HL-60 (cell line): ENCODE results near the gene GAA.

ENCODE experiments used
- DNase-seq, 2 experiments: peaks; one replicate each; pipeline ENCODE4 v3.0.0-alpha.2; 2010 to 2020; ENCODE audit warnings: low read depth in 1 of 2, low spot score in 1 of 2
- H3K27ac ChIP-seq: fragments of 250-450 bp; sonication (Bioruptor Pico); replicated peaks from 2 replicates; pipeline ENCODE4 v1.5.1; 2020; ENCODE audit warnings: mild to moderate bottlenecking, moderate library complexity
- H3K27me3 ChIP-seq: fragments of 250-450 bp; sonication (Bioruptor Pico); 2 replicates; pipeline ENCODE4 v1.5.1; 2021; ENCODE audit warnings: mild to moderate bottlenecking, moderate library complexity; ENCODE audit not compliant: insufficient read depth, poor library complexity, severe bottlenecking
- H3K4me3 ChIP-seq: replicated peaks from 2 replicates; pipeline ENCODE4 v1.5.1; 2011; ENCODE audit warnings: mild to moderate bottlenecking, control low read depth, low read length; ENCODE audit not compliant: insufficient read depth
- GABPA ChIP-seq: IDR thresholded peaks from 2 replicates; pipeline ENCODE4 v1.6.1; 2012; ENCODE audit warnings: low read depth
- POLR2AphosphoS5 ChIP-seq: IDR thresholded peaks from 2 replicates; pipeline ENCODE4 v1.6.1; 2012; ENCODE audit warnings: low read depth
- SPI1 ChIP-seq: IDR thresholded peaks from 2 replicates; pipeline ENCODE4 v1.6.1; 2012; ENCODE audit warnings: low read depth, mild to moderate bottlenecking, borderline replicate concordance
- TF ChIP-seq, protein P1 (sequence below): IDR thresholded peaks from one replicate; pipeline ENCODE4 v1.5.1; 2011; ENCODE audit warnings: low read length, control low read depth, inconsistent platforms; ENCODE audit not compliant: insufficient read depth
- TF ChIP-seq, protein P2 (sequence below): IDR thresholded peaks from 2 replicates; pipeline ENCODE4 v1.6.1; 2012; ENCODE audit warnings: low read depth; ENCODE audit not compliant: insufficient replicate concordance

GAA gene

DNA sequence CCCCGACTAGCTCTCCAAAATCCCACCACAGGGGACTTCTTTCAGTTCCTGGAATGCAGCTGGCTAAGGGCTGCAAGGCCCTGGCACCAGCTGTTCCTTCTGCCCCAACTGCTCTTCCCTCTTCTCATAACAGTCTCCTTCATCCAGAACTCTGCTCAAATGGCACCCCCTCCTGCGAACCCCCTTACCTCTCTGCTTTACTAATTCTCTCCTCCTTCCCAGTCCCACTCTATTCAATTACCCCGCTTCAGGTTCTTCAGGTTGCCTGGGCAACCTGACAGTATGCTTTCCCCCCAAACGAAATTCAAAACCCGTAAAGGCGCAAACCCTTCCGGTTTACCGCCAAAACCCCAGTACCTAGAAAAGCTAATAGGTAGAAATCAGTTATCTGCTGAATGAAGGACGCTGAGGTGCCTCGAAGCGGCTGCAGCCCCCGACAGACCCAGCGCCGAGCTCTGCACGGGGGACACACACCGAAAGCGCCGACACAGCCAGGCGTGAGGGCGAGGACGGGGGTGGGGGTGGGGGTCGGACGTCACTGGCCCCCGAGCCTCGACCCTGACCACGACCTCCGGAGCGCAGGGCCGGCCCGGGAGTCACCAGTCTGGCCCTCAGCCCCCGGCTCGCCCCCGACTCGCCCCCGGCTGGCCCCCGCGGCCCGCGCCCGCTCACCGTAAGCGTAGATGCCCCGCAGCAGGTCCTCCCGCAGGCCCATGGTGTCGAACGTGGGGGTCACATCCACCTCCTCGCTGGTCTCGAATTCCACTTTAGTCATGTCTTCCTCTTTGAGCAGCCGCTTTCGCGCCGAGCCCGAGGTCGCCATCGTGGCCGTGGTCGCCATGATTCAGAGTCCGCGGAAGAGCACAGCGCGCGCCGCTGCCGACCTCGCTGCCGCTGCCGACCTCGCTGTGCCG is 45.0 kb downstream of the GAA start:
- Histone ChIP-seq H3K4me3 (peak overlapping the region; percentile 90), H3K27me3 (no peaks in the 10 kb centered on the region), H3K27ac (peak overlapping the region; percentile 82)
- no peak for DNase-seq
- TF ChIP-seq, protein P1, sequence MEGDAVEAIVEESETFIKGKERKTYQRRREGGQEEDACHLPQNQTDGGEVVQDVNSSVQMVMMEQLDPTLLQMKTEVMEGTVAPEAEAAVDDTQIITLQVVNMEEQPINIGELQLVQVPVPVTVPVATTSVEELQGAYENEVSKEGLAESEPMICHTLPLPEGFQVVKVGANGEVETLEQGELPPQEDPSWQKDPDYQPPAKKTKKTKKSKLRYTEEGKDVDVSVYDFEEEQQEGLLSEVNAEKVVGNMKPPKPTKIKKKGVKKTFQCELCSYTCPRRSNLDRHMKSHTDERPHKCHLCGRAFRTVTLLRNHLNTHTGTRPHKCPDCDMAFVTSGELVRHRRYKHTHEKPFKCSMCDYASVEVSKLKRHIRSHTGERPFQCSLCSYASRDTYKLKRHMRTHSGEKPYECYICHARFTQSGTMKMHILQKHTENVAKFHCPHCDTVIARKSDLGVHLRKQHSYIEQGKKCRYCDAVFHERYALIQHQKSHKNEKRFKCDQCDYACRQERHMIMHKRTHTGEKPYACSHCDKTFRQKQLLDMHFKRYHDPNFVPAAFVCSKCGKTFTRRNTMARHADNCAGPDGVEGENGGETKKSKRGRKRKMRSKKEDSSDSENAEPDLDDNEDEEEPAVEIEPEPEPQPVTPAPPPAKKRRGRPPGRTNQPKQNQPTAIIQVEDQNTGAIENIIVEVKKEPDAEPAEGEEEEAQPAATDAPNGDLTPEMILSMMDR, result no peak
- TF ChIP-seq, protein P2, sequence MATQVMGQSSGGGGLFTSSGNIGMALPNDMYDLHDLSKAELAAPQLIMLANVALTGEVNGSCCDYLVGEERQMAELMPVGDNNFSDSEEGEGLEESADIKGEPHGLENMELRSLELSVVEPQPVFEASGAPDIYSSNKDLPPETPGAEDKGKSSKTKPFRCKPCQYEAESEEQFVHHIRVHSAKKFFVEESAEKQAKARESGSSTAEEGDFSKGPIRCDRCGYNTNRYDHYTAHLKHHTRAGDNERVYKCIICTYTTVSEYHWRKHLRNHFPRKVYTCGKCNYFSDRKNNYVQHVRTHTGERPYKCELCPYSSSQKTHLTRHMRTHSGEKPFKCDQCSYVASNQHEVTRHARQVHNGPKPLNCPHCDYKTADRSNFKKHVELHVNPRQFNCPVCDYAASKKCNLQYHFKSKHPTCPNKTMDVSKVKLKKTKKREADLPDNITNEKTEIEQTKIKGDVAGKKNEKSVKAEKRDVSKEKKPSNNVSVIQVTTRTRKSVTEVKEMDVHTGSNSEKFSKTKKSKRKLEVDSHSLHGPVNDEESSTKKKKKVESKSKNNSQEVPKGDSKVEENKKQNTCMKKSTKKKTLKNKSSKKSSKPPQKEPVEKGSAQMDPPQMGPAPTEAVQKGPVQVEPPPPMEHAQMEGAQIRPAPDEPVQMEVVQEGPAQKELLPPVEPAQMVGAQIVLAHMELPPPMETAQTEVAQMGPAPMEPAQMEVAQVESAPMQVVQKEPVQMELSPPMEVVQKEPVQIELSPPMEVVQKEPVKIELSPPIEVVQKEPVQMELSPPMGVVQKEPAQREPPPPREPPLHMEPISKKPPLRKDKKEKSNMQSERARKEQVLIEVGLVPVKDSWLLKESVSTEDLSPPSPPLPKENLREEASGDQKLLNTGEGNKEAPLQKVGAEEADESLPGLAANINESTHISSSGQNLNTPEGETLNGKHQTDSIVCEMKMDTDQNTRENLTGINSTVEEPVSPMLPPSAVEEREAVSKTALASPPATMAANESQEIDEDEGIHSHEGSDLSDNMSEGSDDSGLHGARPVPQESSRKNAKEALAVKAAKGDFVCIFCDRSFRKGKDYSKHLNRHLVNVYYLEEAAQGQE, result no peak
- TF ChIP-seq SPI1, result no peak; the same call in 1 of the 2 replicates
- no peak for TF ChIP-seq GABPA
- no peak for TF ChIP-seq POLR2AphosphoS5

DNA sequence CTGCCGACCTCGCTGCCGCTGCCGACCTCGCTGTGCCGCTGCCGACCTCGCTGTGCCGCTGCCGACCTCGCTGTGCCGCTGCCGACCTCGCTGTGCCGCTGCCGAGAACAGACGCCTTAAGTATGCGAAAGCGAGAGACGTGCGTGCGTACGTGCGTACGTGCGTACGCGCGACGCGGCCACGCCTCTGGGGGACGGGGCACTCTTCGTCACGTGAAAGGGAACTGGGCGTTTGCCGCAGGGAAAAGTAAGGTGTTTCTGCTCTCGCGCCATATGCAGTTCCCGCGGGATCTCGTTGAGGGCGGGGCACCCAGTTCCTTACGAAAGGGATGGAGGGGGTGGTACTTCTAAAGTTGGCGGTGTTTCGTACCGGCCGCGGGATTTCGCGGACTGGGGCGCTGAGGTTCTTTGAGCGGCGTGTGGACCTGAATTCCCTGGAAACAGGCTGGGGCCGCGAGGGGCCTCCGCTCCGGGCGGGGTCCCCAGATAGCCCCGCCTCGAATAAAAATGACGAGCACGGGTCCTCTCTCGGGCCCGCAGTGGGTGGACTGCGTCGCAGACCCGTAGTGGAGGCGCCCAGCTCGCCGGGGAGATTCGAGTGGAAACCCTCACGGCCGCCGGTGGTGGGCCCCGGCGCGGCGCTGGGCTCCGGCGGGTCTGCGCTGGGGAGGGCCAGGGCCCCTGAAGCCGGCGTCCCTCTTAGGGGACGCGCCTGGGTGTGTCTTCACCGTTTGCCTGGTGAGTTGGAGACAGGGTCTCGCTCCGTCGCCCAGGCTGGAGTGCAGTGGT is 45.8 kb downstream of the GAA start, which contains the start of gene EIF4A3:
Gene EIF4A3, minus strand, starts transcription at position 94 of the 788 bp plus-strand sequence. CDS start 167 bp downstream, outside the sequence.
- DNase-seq, result peak; percentile 99 to 100
- no peaks in the 10 kb centered on the region for H3K27me3 ChIP-seq
- TF ChIP-seq, protein P1, result no peak
- TF ChIP-seq, protein P2, result peak; percentile 59
- TF ChIP-seq SPI1, result peak; percentile 78; the same call in 1 of the 2 replicates
- TF ChIP-seq POLR2AphosphoS5, result peak; percentile 97
- no peak for TF ChIP-seq GABPA
- peak within 1 kb of the TSS; percentile 90 for H3K4me3 ChIP-seq
- H3K27ac ChIP-seq, result peak within 1 kb of the TSS; percentile 83

DNA sequence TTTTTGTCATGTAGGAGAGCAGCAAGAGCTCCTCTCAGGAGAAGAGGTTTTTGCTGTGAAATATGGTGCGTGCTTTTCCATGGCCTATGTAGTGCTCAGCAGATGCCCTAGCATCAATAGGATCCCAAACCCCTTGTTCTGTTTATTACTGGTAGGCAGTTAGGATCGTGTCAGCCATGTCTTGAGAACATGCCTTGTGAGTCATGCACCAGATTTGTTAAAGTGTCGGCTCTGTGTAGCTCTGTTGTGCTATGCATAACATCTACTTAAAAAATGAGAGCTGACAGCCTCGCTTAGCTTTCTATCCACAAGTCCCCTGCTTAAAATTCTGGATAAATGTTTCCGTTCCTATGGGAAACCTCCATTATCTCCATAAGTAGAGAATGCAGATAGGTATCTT is 50.0 kb downstream of the GAA start:
- Histone ChIP-seq H3K27me3 (no peaks in the 10 kb centered on the region), H3K4me3 (no peak overlapping the region), H3K27ac (peak overlapping the region; percentile 68)
- DNase-seq, result no peak
- TF ChIP-seq GABPA (no peak), POLR2AphosphoS5 (no peak), SPI1 (no peak)
- TF ChIP-seq, protein P1, result no peak
- TF ChIP-seq, protein P2, result no peak
